Astrocyte (in vitro differentiated cells and primary cell): Measurements from ENCODE around the gene UGT1A6. TPM values are rescaled to one million over a fixed set of nuclear protein-coding genes. Genes with fewer than 3 reads are reported as not detected.

Source experiments
- DNase-seq: peaks from one replicate; pipeline ENCODE4 v3.0.0-alpha.2; 2010; ENCODE audit warnings: low read depth
- FAIRE-seq: peaks from 2 replicates; lab custom pipeline; 2011; peaks lifted over from hg19 to GRCh38; lab: Jason Lieb, UNC
- H2AFZ ChIP-seq: 2 replicates; pipeline ENCODE4 v1.6.0; 2012; ENCODE audit warnings: low read depth, low read length, inconsistent platforms
- H3K27ac ChIP-seq: 2 replicates; pipeline ENCODE4 v1.5.1; 2011; ENCODE audit warnings: low read depth, low read length, inconsistent platforms
- H3K27me3 ChIP-seq: 2 replicates; pipeline ENCODE4 v1.6.0; 2011; ENCODE audit warnings: low read length, inconsistent platforms; ENCODE audit not compliant: insufficient read depth
- H3K36me3 ChIP-seq: 2 replicates; pipeline ENCODE4 v1.5.1; 2011; ENCODE audit warnings: low read length, inconsistent platforms; ENCODE audit not compliant: insufficient read depth
- H3K4me1 ChIP-seq: 2 replicates; pipeline ENCODE4 v1.5.1; 2011; ENCODE audit warnings: low read length, inconsistent platforms; ENCODE audit not compliant: insufficient read depth
- H3K4me2 ChIP-seq: 2 replicates; pipeline ENCODE4 v1.6.0; 2012; ENCODE audit warnings: low read length, inconsistent platforms
- H3K4me3 ChIP-seq: 2 replicates; pipeline ENCODE4 v1.5.1; 2011; ENCODE audit warnings: low read depth, mild to moderate bottlenecking, low read length, inconsistent platforms; ENCODE audit not compliant: insufficient read depth
- H3K79me2 ChIP-seq: 2 replicates; pipeline ENCODE4 v1.6.0; 2012; ENCODE audit warnings: mild to moderate bottlenecking, low read length, inconsistent platforms; ENCODE audit not compliant: insufficient read depth
- H3K9ac ChIP-seq: 2 replicates; pipeline ENCODE4 v1.6.0; 2012; ENCODE audit warnings: mild to moderate bottlenecking, low read length, inconsistent platforms
- H3K9me3 ChIP-seq: 2 replicates; pipeline ENCODE4 v1.5.1; 2012; ENCODE audit warnings: low read depth, mild to moderate bottlenecking, low read length, inconsistent platforms; ENCODE audit not compliant: insufficient read depth
- H4K20me1 ChIP-seq: 2 replicates; pipeline ENCODE4 v1.6.0; 2012; ENCODE audit warnings: low read length, inconsistent platforms; ENCODE audit not compliant: insufficient read depth
- H3K27ac Mint-ChIP-seq: one replicate; pipeline ENCODE4 v1.8.0; 2021; ENCODE audit warnings: mild to moderate bottlenecking, mixed read lengths; ENCODE audit not compliant: unreplicated experiment
- H3K27me3 Mint-ChIP-seq: one replicate; pipeline ENCODE4 v1.8.0; 2021; ENCODE audit warnings: low read depth, mixed read lengths; ENCODE audit not compliant: unreplicated experiment
- H3K36me3 Mint-ChIP-seq: one replicate; pipeline ENCODE4 v1.8.0; 2021; ENCODE audit warnings: low read depth, mixed read lengths; ENCODE audit not compliant: unreplicated experiment
- H3K4me1 Mint-ChIP-seq: one replicate; pipeline ENCODE4 v1.8.0; 2021; ENCODE audit warnings: low read depth, mixed read lengths; ENCODE audit not compliant: unreplicated experiment
- H3K4me3 Mint-ChIP-seq: one replicate; pipeline ENCODE4 v1.8.0; 2021; ENCODE audit warnings: mild to moderate bottlenecking, moderate library complexity, mixed read lengths; ENCODE audit not compliant: unreplicated experiment
- H3K9me3 Mint-ChIP-seq: one replicate; pipeline ENCODE4 v1.8.0; 2021; ENCODE audit warnings: mild to moderate bottlenecking, mixed read lengths; ENCODE audit not compliant: unreplicated experiment
- CTCF ChIP-seq: IDR thresholded peaks from 2 replicates; pipeline ENCODE4 v1.5.1; 2011; ENCODE audit warnings: low read depth, mild to moderate bottlenecking, inconsistent platforms, low read length, moderate library complexity; ENCODE audit not compliant: insufficient read depth
- EZH2 ChIP-seq: IDR thresholded peaks from 2 replicates; pipeline ENCODE4 v1.6.1; 2012; ENCODE audit warnings: mild to moderate bottlenecking, low read length, inconsistent platforms; ENCODE audit not compliant: insufficient read depth
- total RNA-seq: library from RNA; stranded (reverse); gene quantifications from 2 replicates; pipeline ENCODE4 v1.2.1, GENCODE V29; 2021

UGT1A6 gene
- total RNA-seq, 1 donor from 2014 or later, result not detected

DNA sequence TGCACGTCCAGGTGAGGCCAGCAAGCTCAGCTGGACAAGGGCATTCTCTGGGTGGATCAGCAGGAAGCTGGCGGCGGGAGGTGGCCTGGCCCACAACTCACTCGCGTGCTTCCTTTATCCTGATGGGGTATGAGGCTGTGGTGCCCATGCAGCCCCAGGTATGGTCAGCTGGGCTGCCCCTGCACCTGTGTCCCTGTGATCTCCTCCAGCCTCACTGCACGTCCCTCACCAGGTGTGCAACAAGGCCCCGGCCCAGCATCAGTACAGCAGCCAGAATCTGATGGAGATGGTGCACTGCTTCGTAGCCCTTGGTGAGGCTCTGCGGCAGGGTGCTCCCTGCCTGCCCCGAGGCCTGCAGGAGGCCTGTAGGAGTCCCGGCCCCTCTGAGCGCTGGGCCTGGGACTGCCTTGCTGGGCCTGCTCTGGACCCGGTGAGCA, 103.1 kb downstream of the UGT1A6 start:
- no peak overlapping the region for H2AFZ ChIP-seq
- no peaks in the 10 kb centered on the region for H3K4me1 ChIP-seq
- Mint-ChIP-seq H3K27me3 (peaks cover 28% of the 10 kb centered on the region), H3K36me3 (no peaks in the 10 kb centered on the region), H3K4me1 (no peaks in the 10 kb centered on the region), H3K27ac (no peak overlapping the region), H3K9me3 (peaks cover 7% of the 10 kb centered on the region), H3K4me3 (no peak overlapping the region)
- no peak for DNase-seq
- no peaks in the 10 kb centered on the region for H3K27me3 ChIP-seq
- TF ChIP-seq EZH2 (no peak), CTCF (no peak)
- H3K4me3 ChIP-seq, result no peak overlapping the region
- H3K4me2 ChIP-seq, result no peak overlapping the region
- H3K9ac ChIP-seq, result no peak overlapping the region
- H3K9me3 ChIP-seq, result peaks cover 3% of the 10 kb centered on the region
- FAIRE-seq, result no peak
- H3K79me2 ChIP-seq, result no peaks in the 10 kb centered on the region
- no peaks in the 10 kb centered on the region for H3K36me3 ChIP-seq
- H4K20me1 ChIP-seq, result no peaks in the 10 kb centered on the region
- H3K27ac ChIP-seq, result no peak overlapping the region

GRCh38 chr2:233796254-233796653, 103.6 kb downstream of the UGT1A6 start:
- H3K27ac Mint-ChIP-seq, result no peak overlapping the region
- no peaks in the 10 kb centered on the region for H3K27me3 ChIP-seq
- H3K4me1 Mint-ChIP-seq, result peaks cover 3% of the 10 kb centered on the region
- H3K36me3 ChIP-seq, result no peaks in the 10 kb centered on the region
- no peak overlapping the region for H3K9ac ChIP-seq
- H2AFZ ChIP-seq, result no peak overlapping the region
- H3K79me2 ChIP-seq, result no peaks in the 10 kb centered on the region
- no peak for FAIRE-seq
- peaks cover 7% of the 10 kb centered on the region for H3K9me3 Mint-ChIP-seq
- H3K4me3 ChIP-seq, result no peak overlapping the region
- TF ChIP-seq CTCF (no peak), EZH2 (no peak)
- peaks cover under 1% of the 10 kb centered on the region for H3K4me1 ChIP-seq
- H3K27me3 Mint-ChIP-seq, result peaks cover 23% of the 10 kb centered on the region
- H3K4me3 Mint-ChIP-seq, result no peak overlapping the region
- no peak for DNase-seq
- no peaks in the 10 kb centered on the region for H3K36me3 Mint-ChIP-seq
- peaks cover 3% of the 10 kb centered on the region for H3K9me3 ChIP-seq
- no peak overlapping the region for H3K4me2 ChIP-seq
- H3K27ac ChIP-seq, result no peak overlapping the region
- H4K20me1 ChIP-seq, result no peaks in the 10 kb centered on the region

DNA sequence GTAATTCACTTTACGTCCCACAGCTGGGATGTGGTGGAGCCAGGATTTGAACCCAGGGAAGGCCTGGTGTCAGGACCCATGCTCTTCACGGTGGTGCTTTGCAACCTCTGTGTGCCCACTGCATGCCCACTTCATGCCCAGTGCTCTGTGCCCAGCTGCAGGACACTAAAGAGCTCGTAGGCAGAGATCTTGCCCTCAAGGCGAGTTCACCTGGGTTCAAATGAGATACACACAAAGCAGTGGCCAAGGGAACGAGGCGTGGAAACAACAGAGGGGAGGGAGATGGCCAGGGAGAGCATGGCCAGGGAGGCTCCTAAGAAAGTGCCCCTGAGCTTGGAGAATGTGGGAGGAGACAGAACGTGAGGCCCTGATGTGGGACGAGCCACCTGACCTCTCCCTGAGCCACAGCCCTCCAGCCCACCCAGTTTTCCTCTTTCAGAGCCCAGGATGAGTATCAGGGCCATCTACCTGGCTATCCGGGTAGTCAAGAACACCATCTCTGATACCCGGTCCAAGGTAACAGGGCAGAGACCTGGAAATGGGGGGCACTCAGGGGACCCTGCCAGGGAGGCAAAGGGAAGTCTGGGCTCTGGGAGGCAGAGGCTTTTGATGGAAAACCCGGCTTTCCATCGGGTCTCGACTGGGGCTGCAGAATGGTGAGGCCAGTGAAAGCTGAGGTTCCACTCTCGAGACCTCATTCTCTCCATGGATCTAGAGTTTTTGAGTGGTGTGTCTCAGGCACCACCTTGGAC, 105.8 kb downstream of the UGT1A6 start:
- Histone ChIP-seq H3K4me2 (no peak overlapping the region), H4K20me1 (no peaks in the 10 kb centered on the region), H3K36me3 (no peaks in the 10 kb centered on the region), H3K27me3 (no peaks in the 10 kb centered on the region), H2AFZ (no peak overlapping the region), H3K9me3 (no peaks in the 10 kb centered on the region), H3K4me1 (peaks cover 5% of the 10 kb centered on the region), H3K4me3 (no peak overlapping the region), H3K27ac (no peak overlapping the region), H3K79me2 (no peaks in the 10 kb centered on the region), H3K9ac (no peak overlapping the region)
- FAIRE-seq (no peak), DNase-seq (no peak)
- no peak for TF ChIP-seq CTCF
- no peak for TF ChIP-seq EZH2
- H3K27me3 Mint-ChIP-seq, result peaks cover 28% of the 10 kb centered on the region
- no peaks in the 10 kb centered on the region for H3K36me3 Mint-ChIP-seq
- H3K4me1 Mint-ChIP-seq, result peaks cover 4% of the 10 kb centered on the region
- peaks cover 4% of the 10 kb centered on the region for H3K9me3 Mint-ChIP-seq
- H3K27ac Mint-ChIP-seq, result no peak overlapping the region
- no peak overlapping the region for H3K4me3 Mint-ChIP-seq
